ENCODE measurements around the gene ZNF823. TPM values are rescaled to one million over a fixed set of nuclear protein-coding genes. Genes with fewer than 3 reads are reported as not detected.

The ZNF823 gene
- total RNA-seq, 1 donor from 2014 or later = 6.1 TPM

GRCh38 chr19:11704626-11705025 is 34.1 kb downstream of the ZNF823 start:
- DNase-seq (ENCODE audit: low read depth) = no peak
- no peak overlapping the region for H3K4me3 ChIP-seq (ENCODE audit: low read depth, low read length)
- TF ChIP-seq CTCF (IDR thresholded peaks at IDR 0.05; ENCODE audit: insufficient read depth, low read length, severe bottlenecking) = no peak

GRCh38 chr19:11699931-11700794 is 38.6 kb downstream of the ZNF823 start:
- no peaks in the 10 kb centered on the region for H3K27me3 ChIP-seq (ENCODE audit: control insufficient read depth, insufficient read depth, low read length)
- DNase-seq (ENCODE audit: low read depth) (peak; percentile 35), FAIRE-seq (no peak)
- TF ChIP-seq CTCF (IDR thresholded peaks at IDR 0.05; ENCODE audit: insufficient read depth, low read length, severe bottlenecking) = peak; percentile 63
- no peaks in the 10 kb centered on the region for H3K36me3 ChIP-seq (ENCODE audit: control insufficient read depth, insufficient read depth, low read length)
- no peak overlapping the region for H3K4me3 ChIP-seq (ENCODE audit: low read depth, low read length)

More at GRCh38 chr19:11704626-11705025, 34.1 kb downstream of the ZNF823 start:
- Histone ChIP-seq H3K36me3 (ENCODE audit: control insufficient read depth, insufficient read depth, low read length) (no peaks in the 10 kb centered on the region), H3K27me3 (ENCODE audit: control insufficient read depth, insufficient read depth, low read length) (no peaks in the 10 kb centered on the region)
- FAIRE-seq = no peak

- TF ChIP-seq CTCF (IDR thresholded peaks at IDR 0.05; ENCODE audit: insufficient read depth, low read length, severe bottlenecking) = no peak
- no peaks in the 10 kb centered on the region for H3K27me3 ChIP-seq (ENCODE audit: control insufficient read depth, insufficient read depth, low read length)
- H3K4me3 ChIP-seq (ENCODE audit: low read depth, low read length) = no peak overlapping the region
- DNase-seq (ENCODE audit: low read depth) (no peak), FAIRE-seq (no peak)
- H3K36me3 ChIP-seq (ENCODE audit: control insufficient read depth, insufficient read depth, low read length) = no peaks in the 10 kb centered on the region
Observed at GRCh38 chr19:11698231-11698630, 40.5 kb downstream of the ZNF823 start.

- DNase-seq (ENCODE audit: low read depth) (no peak), FAIRE-seq (no peak)
- Histone ChIP-seq H3K27me3 (ENCODE audit: control insufficient read depth, insufficient read depth, low read length) (no peaks in the 10 kb centered on the region), H3K4me3 (ENCODE audit: low read depth, low read length) (no peak overlapping the region), H3K36me3 (ENCODE audit: control insufficient read depth, insufficient read depth, low read length) (no peaks in the 10 kb centered on the region)
- TF ChIP-seq CTCF (IDR thresholded peaks at IDR 0.05; ENCODE audit: insufficient read depth, low read length, severe bottlenecking) = no peak
Observed at GRCh38 chr19:11697284-11697855, 41.4 kb downstream of the ZNF823 start.

- no peak for FAIRE-seq
- TF ChIP-seq CTCF (IDR thresholded peaks at IDR 0.05; ENCODE audit: insufficient read depth, low read length, severe bottlenecking) = no peak
- H3K27me3 ChIP-seq (ENCODE audit: control insufficient read depth, insufficient read depth, low read length) = no peaks in the 10 kb centered on the region
Observed at GRCh38 chr19:11694533-11695439, 44.0 kb downstream of the ZNF823 start.

More at GRCh38 chr19:11694533-11695439, 44.0 kb downstream of the ZNF823 start:
- peak; percentile 85 for DNase-seq (ENCODE audit: low read depth)
- Histone ChIP-seq H3K36me3 (ENCODE audit: control insufficient read depth, insufficient read depth, low read length) (no peaks in the 10 kb centered on the region), H3K4me3 (ENCODE audit: low read depth, low read length) (peak overlapping the region; percentile 67)
